HuH-7.5 (cell line): Measurements from ENCODE around the gene ARHGAP5.

Source experiments
- DNase-seq: peaks from one replicate; pipeline ENCODE4 v3.0.0; 2011; ENCODE audit warnings: low spot score

ARHGAP5 gene

GRCh38 chr14:32075672-32076277 lies 1.3 kb upstream of the ARHGAP5 start:
- peak; percentile 95 for DNase-seq

DNA sequence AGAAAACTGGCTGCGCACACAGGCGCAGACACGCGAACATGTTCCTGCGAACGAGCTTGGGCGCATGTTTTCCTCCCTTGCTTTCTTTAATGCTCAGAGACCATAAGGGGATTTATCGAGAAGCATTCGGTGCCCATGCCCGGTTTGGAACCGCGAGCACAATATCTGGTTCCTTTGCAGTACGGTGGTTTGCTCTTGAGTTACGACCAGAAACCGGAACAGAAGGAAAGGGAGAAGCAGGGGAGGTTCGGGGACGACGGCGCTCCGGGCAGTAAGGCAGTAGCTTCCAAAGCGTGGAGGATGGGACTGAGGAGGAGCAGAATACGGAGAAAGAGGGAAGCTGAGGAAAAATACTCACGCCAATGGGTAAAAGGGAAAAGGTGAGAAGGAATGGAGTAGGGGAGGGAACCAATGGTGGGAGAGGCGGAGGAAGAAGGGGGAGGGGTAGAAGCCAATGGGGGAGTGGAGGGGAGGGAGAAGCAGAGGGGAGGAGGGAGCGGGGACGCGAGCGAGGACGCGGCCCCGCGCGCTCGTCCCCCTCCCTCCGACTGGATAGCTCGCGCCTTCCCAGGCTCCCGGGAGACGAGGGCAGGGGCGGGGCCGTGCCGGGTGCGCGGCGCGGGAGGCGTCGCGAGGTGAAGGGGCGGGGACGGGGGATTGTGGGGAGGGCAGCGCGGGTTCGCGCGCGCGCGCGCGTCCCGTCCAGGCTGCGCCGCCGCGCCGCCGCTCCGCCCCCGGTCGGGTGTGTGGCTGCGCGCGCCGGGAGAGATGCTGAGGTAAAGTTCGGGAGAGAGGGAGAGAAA lies 625 bp upstream of the ARHGAP5 start:
- peak; percentile 100 for DNase-seq

GRCh38 chr14:32078023-32078857 lies 1.1 kb downstream of the ARHGAP5 start:
- DNase-seq, result peak; percentile 96

DNA sequence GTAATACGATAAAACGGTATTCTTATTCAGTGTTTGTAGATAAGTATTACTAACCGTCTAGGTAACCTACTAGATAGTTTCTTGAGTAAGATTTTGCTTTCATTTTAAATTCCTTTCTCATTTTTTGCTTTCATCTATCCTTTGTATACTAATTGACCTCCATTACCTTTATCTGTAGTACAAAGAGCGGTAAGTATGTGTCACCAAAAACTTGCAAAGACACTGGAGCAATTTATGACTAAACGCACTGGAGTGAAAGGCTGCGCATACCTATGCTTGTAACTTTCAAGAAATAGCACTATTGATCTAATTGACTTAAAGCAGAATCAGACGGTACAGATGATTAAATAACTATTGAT lies 1.7 kb downstream of the ARHGAP5 start:
- peak; percentile 69 for DNase-seq

- DNase-seq, result no peak
Measured at GRCh38 chr14:32079264-32079663, 2.2 kb downstream of the ARHGAP5 start.

GRCh38 chr14:32080001-32080510 lies 3.0 kb downstream of the ARHGAP5 start:
- DNase-seq, result no peak

- no peak for DNase-seq
Measured at GRCh38 chr14:32081901-32082300, 4.8 kb downstream of the ARHGAP5 start.

GRCh38 chr14:32083315-32083624 lies 6.2 kb downstream of the ARHGAP5 start:
- DNase-seq, result no peak

DNA sequence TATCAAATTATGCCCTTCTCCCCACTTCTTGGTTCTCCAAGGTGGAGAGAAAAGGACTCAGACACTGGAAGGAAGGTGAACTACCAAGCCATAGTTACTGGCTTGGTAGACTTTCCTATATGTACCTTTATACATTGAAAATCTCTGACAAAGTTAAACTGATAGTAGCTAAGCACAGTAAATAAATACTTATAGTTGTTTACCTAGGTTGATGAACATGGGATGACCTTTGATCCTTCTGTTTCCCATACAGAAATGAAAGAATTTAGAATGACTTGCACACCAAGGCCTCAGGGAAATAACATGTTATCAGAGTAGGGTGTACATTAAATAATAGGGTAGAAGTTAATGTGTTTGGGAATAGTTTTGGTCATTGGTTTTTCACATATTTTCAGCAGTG lies 6.7 kb downstream of the ARHGAP5 start:
- DNase-seq, result peak; percentile 64

DNA sequence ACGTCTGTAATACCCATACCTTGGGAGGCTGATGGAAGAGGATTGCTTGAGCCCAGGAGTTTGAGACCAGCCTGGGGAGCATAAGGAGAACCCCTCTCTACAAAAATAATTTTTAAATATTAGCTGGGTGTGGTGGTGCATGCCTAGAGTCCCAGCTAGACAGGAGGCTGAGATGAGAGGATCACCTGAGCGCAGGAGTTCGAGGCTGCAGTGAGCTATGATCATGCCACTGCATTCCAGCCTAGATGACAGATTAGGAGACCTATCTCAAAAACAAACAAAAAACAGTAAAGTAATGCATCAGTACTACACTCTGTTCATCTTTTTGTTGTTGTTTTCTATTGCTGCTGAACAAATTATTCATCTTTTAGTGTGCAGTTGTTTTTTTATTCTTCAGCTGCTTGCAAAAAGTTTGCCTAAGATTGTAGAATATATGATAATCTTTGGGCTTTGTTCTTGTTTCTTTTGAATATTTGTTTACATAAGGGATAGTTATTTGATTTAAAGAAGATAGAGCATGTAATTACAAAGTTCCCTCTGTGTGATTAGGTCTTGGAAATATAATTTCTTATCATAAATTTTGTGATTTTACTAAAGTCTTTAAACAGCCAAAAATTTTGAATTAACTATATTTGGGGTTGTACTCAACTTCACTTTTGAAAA lies 8.2 kb downstream of the ARHGAP5 start:
- no peak for DNase-seq

DNA sequence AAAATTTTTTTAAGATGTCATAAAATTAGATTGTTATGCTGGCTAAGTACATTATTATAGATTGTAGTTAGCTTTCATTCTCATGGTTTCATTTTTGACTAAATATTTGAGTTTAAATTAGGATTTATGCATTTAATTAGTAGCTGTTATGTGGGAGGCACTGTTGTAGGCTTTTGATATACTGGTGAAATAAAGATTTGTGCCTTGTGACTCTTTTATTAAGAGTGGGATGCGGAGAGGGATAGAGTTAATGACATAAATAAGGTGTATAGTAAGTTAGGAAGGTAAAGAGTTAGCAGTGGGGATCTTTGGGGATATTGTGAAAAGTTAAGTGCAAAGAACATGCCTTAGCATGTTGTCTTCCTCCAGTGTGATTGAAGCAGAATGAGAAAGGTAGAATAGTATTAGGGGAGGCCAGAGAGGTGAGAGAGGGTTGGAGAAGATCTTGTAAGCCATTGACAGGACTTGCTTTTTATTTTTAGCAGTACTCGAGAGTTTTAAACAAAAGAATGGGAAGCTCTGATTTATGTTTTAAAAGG lies 8.8 kb downstream of the ARHGAP5 start:
- no peak for DNase-seq

GRCh38 chr14:32087173-32087861 lies 10.2 kb downstream of the ARHGAP5 start:
- peak; percentile 59 for DNase-seq

GRCh38 chr14:32087907-32088306 lies 10.8 kb downstream of the ARHGAP5 start:
- no peak for DNase-seq

DNA sequence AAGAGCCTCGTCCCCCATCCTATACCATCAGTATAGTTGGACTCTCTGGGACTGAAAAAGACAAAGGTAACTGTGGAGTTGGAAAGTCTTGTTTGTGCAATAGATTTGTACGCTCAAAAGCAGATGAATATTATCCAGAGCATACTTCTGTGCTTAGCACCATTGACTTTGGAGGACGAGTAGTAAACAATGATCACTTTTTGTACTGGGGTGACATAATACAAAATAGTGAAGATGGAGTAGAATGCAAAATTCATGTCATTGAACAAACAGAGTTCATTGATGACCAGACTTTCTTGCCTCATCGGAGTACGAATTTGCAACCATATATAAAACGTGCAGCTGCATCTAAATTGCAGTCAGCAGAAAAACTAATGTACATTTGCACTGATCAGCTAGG lies 13.6 kb downstream of the ARHGAP5 start:
- no peak for DNase-seq

DNA sequence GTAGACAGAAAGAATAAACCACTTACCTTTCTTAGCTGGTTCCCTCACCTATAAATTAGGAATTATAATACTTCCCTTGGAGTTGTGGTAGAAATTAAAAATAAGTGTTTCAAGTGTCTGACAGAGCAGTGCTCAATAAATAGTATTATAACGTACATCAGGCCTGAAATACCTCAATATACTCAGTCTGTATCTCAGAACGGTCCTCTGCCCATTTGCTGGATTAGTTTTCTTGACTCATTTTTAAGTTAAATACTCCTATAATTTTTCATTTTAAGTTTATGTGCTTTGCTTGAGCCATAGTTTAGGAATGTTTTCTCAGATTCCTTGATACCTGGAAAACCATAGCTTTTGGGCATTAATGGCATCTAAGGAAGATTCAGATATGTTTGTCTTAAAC lies 22.4 kb downstream of the ARHGAP5 start:
- no peak for DNase-seq

- DNase-seq, result no peak
Measured at GRCh38 chr14:32100175-32100574, 23.1 kb downstream of the ARHGAP5 start.

DNA sequence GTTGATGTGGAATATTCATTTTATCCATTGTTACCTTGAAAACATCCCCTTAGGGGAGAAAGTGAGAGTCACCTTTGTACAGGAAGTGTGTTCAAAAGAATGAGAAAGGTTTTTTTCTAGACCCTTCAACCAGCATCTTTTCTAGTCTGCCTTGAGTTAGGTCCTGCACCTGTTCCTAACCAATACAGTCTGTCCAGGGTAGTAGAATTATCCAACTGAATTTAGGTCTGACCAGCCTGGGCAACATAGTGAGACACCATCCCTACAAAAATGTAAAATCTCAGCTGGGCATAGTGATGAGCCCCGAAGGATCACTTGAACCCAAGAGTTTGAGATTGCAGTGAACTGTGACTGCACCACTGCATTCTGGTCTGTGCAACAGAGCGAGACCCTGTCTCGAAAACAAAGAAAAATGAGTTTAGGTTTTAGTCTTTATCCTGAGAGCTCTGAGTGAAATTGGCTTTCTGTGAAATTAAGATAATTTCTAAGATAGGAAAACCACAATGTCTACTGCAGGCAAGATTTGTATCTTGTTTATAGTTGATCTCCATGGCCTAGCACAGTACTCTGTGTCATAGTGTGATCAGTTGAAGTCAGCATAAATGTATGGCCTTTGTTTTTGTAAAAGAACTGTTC lies 25.2 kb downstream of the ARHGAP5 start:
- DNase-seq, result no peak

DNA sequence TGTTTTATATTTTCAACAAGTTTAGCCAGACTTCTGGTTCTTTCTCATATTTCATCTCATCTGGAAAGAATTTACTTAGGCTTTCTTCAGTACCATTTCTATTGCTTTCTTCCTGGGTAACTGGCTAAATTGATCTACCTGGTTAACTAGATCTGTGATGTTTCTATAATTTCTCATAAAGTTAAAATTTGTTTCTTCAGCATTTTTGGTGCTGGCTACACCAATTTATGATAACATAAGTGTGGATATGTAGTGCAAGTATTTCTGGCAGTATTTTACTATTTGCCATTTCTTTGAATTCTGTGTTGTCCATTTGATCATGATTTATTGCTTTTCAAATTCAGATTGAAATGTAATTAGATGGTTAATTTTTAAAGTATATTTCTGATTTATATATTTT lies 25.9 kb downstream of the ARHGAP5 start:
- DNase-seq, result no peak

DNA sequence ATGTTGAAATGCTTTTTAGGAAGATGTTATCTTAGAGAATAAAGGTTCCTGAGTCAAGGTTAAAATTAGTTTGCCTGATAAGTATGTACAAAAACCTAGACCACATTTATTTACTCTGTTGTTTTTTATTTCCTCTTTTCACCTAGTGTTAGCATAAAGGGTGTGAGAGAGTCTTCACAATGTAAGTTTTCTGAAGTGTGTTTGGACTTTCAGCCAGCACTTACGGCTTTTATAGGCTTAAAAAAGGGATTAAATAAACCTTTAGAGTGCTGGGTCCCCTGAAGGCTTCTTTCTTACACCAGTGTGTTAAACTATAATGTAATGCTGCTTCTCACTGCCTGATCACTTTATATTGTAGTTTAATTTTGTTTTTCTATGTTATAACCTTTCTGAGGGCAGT lies 27.2 kb downstream of the ARHGAP5 start:
- no peak for DNase-seq

DNA sequence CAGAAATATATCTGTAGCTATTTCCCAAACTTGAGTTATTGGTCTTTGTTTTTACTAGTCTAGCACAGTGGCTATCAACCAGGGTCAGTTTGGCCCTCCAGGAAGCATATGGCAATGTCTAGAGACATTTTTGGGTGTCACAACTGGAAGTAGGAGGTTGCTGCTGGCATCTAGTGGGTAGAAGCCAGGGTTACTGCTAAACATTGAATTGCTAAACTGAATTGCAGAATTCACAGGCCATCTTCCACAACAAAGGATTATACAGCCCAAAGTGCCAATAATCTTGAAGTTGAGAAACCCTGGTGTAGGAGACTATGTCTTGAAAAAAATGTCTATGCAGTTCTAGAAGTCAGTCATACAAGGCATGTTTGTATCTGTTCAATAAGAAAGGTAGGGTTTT lies 27.7 kb downstream of the ARHGAP5 start:
- DNase-seq, result no peak
